Stimulated activated CD8-positive, alpha-beta memory T cell treated with anti-CD3 and anti-CD28 coated beads, Interleukin-7, amount 100 ng/mL, for 1 hour (primary cell): ENCODE data around the gene WASHC1.
"Not testable (repeated sequence)": the region's sequence is repeated elsewhere in the genome, so short reads cannot be mapped to it uniquely, and the experiment has no call there.

Experiments
- DNase-seq, 2 donors: peaks; one replicate each; pipeline ENCODE4 v3.0.0-alpha.2; 2020; ENCODE audit warnings: low read depth in 2 of 2

Gene WASHC1

DNA sequence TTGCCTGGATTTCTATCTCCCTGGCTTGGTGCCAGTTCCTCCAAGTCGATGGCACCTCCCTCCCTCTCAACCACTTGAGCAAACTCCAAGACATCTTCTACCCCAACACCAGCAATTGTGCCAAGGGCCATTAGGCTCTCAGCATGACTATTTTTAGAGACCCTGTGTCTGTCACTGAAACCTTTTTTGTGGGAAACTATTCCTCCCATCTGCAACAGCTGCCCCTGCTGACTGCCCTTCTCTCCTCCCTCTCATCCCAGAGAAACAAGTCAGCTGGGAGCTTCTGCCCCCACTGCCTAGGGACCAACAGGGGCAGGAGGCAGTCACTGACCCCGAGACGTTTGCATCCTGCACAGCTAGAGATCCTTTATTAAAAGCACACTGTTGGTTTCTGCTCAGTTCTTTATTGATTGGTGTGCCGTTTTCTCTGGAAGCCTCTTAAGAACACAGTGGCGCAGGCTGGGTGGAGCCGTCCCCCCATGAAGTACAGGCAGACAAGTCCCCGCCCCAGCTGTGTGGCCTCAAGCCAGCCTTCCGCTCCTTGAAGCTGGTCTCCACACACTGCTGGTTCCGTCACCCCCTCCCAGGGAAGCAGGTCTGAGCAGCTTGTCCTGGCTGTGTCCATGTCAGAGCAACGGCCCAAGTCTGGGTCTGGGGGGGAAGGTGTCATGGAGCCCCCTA lies 15.0 kb downstream of the WASHC1 start:
- DNase-seq: not testable (repeated sequence)

DNA sequence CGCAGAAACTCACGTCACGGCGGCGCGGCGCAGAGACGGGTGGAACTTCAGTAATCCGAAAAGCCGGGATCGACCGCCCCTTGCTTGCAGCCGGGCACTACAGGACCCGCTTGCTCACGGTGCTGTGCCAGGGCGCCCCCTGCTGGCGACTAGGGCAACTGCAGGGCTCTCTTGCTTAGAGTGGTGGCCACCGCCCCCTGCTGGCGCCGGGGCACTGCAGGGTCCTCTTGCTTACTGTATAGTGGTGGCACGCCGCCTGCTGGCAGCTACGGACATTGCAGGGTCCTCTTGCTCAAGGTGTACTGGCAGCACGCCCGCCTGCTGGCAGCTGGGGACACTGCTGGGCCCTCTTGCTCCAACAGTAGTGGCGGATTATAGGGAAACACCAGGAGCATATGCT lies 18.1 kb downstream of the WASHC1 start:
- DNase-seq: peak; percentile 5 to 9

DNA sequence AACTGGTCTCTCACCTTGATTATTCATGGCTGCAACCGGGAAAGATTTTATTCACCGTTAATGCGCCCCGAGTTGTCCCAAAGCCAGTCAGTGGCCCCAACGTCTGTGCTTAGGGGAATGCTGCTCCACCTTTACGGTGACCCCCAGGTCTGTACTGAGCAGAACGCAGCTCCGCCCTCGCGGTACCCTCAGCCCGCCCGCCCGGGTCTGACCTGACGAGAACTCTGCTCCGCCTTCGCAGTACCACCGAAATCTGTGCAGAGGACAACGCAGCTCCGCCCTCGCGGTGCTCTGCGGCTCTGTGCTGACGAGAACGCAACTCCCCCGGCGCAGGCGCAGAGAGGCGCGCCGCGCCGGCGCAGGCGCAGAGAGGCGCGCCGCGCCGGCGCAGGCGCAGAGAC lies 18.6 kb downstream of the WASHC1 start:
- not testable (repeated sequence) for DNase-seq

DNA sequence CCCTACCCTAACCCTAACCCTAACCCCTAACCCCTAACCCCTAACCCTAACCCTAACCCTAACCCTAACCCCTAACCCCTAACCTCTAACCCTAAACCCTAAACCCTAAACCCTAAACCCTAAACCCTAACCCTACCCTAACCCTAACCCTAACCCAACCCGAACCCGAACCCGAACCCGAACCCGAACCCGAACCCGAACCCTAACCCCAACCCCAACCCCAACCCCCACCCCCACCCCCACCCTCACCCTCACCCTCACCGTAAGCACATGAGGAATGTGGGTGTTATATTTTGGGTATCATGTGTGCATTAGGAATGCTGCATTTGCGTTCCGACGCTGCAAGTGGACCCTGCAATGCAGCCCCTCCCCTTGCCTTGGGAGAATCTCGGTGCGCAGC lies 19.0 kb downstream of the WASHC1 start:
- not testable (repeated sequence) for DNase-seq
